ENCODE results near the gene PRKACA.

Gene PRKACA

GRCh38 chr19:14058182-14059092, 59.1 kb downstream of the PRKACA start (continued):
- peak; percentile 20; the same call in 1 of the 2 replicates for TF ChIP-seq ZNF148 (tag by site-specific recombination; IDR thresholded peaks at IDR 0.05; ENCODE audit: borderline replicate concordance)
- TF ChIP-seq ZNF121 (tag by site-specific recombination; IDR thresholded peaks at IDR 0.05) = no peak
- TF ChIP-seq ZBTB44 (tag by site-specific recombination; IDR thresholded peaks at IDR 0.05) = no peak
- TF ChIP-seq ZSCAN4 (tag by site-specific recombination; IDR thresholded peaks at IDR 0.05) = 0 out of 2 replicates have a peak, but pooled peaks have one; percentile 11

GRCh38 chr19:14056741-14057356, 60.7 kb downstream of the PRKACA start:
- ChIA-PET POLR2A (interaction anchor here (0.9 kb wide), 1 partner anchor 17 kb away, joined by 4 read pairs; no protein-coding TSS in a partner anchor), CTCF (interaction anchor here (0.6 to 6.9 kb wide), 6 partner anchors 11 to 89 kb away, joined by 3 to 80 read pairs (median 5); partner anchors contain the start of genes ASF1B and MISP3)
- H3K4me1 ChIP-seq (ENCODE audit: control insufficient read depth, insufficient read depth, low read length) = peaks cover 4% of the 10 kb centered on the region
- H3K9me3 ChIP-seq (ENCODE audit: control insufficient read depth, insufficient read depth, low read depth, low read length) = no peaks in the 10 kb centered on the region
- H3K4me3 ChIP-seq (ENCODE audit: low read depth, low read length) = no peak overlapping the region; the same call in 1 of the 2 replicates
- no peak overlapping the region; the same call in 1 of the 2 replicates for H3K27ac ChIP-seq (ENCODE audit: extremely low read depth, low read depth, low read length)
- H3K36me3 ChIP-seq (ENCODE audit: control insufficient read depth in 2 of 2, insufficient read depth in 1 of 2, low read length in 2 of 2) = no peaks in the 10 kb centered on the region
- TF ChIP-seq ZNF660 (tag by site-specific recombination; IDR thresholded peaks at IDR 0.05) (no peak), PRDM10 (tag by site-specific recombination; IDR thresholded peaks at IDR 0.05) (0 out of 2 replicates have a peak, but pooled peaks have one; percentile 14), ZBTB1 (tag by site-specific recombination; IDR thresholded peaks at IDR 0.05) (no peak), CTCF (tag by site-specific recombination; IDR thresholded peaks at IDR 0.05) (peak; percentile 54; the same call in 1 of the 2 replicates), ZNF155 (tag by site-specific recombination; IDR thresholded peaks at IDR 0.05) (no peak), ZNF391 (tag by site-specific recombination; IDR thresholded peaks at IDR 0.05; ENCODE audit: borderline replicate concordance, low read depth) (no peak), ZFP3 (tag by site-specific recombination; IDR thresholded peaks at IDR 0.05; ENCODE audit: low read depth) (no peak), ZNF585B (tag by site-specific recombination; IDR thresholded peaks at IDR 0.05) (no peak), ZNF776 (tag by site-specific recombination; IDR thresholded peaks at IDR 0.05; ENCODE audit: borderline replicate concordance) (no peak), RBAK (tag by site-specific recombination; IDR thresholded peaks at IDR 0.05) (no peak), ZFP69B (tag by site-specific recombination; IDR thresholded peaks at IDR 0.05) (no peak), PATZ1 (tag by site-specific recombination; IDR thresholded peaks at IDR 0.05) (peak; percentile 73), ZNF639 (tag by site-specific recombination; IDR thresholded peaks at IDR 0.05) (no peak)

All from HEK293 (cell line).